C4-2B (cell line): ENCODE data around the gene WFIKKN1.

Source experiments
- CTCF ChIP-seq: fragments of 450-650 bp; conservative IDR thresholded peaks from 2 replicates; pipeline ENCODE4 v1.5.1; 2017; ENCODE audit warnings: mild to moderate bottlenecking
- ZFX ChIP-seq: fragments of 450-650 bp; IDR thresholded peaks from 2 replicates; pipeline ENCODE4 v1.6.1; 2017

DNA sequence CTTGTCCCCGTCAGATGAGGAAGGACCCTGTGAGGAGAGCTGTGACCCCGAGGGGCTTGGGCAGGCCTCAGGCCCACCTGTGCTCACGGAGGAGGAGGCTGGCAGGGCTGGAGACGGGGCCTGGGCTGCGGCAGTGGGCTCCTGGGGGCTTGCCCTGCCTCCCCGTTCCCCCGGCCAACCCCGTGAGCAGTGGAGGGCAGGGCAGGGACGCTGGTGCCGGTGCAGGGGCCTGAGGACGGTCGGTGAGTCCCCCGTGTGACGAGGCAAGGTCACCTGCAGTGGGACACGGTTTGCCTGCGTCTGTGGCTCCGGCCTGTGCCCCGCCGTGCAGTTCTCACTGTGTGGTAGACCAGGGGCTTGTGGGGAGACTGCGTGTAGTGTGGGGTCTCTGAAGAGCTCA lies 28.8 kb downstream of the WFIKKN1 start:
- no peak for TF ChIP-seq CTCF
- TF ChIP-seq ZFX, result no peak
